Measurements from ENCODE around the gene SNAP23.

Gene SNAP23

DNA sequence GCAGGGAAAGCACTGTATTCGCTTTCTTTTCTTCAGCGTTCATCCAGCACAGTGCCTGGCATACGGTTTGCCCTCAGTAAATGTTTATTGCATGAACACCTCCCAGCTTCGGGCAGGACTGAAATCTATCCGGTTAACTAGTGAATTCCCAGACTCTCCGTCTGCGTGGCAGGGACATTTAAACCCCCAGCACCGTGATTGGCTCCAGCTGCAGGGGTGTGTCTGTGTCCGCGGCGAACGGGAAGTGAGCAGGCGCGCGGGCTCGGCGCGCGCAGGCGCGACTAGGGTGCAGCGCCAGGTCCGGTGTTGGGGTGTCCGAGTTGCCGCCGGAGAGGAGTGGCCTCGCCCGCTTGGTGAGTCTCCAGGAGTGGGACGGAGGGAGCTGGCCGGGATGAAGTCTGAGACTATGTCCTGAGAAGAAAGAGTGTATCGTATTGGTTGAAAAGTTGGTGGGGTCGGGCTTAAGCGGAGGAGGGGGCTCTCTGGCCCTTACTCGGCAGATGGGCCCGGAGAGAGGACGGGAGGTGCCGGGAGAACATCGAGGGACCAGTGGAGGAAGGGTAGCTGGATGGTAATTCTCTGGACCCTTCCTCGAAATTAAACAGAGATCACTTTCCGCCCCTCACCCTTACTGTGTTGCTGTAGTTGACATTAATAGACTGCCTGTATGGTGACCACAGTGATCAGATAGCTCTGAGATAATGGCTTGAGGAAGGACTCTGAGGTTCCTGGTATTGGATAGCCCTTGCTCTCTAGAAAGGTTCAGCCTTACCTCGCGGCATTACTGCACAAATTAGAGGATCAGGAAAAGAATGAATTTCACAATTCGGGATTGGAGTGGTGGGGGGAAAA is at the start of gene SNAP23:
Gene SNAP23 (plus strand): TSS at position 274 of the 852 bp plus-strand sequence. CDS start 16,213 bp downstream, outside the sequence.
- TF ChIP-seq, protein P1, sequence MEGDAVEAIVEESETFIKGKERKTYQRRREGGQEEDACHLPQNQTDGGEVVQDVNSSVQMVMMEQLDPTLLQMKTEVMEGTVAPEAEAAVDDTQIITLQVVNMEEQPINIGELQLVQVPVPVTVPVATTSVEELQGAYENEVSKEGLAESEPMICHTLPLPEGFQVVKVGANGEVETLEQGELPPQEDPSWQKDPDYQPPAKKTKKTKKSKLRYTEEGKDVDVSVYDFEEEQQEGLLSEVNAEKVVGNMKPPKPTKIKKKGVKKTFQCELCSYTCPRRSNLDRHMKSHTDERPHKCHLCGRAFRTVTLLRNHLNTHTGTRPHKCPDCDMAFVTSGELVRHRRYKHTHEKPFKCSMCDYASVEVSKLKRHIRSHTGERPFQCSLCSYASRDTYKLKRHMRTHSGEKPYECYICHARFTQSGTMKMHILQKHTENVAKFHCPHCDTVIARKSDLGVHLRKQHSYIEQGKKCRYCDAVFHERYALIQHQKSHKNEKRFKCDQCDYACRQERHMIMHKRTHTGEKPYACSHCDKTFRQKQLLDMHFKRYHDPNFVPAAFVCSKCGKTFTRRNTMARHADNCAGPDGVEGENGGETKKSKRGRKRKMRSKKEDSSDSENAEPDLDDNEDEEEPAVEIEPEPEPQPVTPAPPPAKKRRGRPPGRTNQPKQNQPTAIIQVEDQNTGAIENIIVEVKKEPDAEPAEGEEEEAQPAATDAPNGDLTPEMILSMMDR (IDR thresholded peaks at IDR 0.05; ENCODE audit: poor library complexity, severe bottlenecking): no peak
- Histone ChIP-seq H3K36me3 (ENCODE audit: low read depth) (peaks cover 12% of the 10 kb centered on the region), H3K27ac (ENCODE audit: poor library complexity, severe bottlenecking) (peak within 1 kb of the TSS; percentile 88), H3K4me3 (ENCODE audit: severe bottlenecking) (peak within 1 kb of the TSS; percentile 46), H3K9me3 (ENCODE audit: severe bottlenecking) (no peaks in the 10 kb centered on the region), H3K4me1 (ENCODE audit: insufficient read depth, poor library complexity, severe bottlenecking) (peaks cover 27% of the 10 kb centered on the region), H3K27me3 (ENCODE audit: insufficient read depth, poor library complexity, severe bottlenecking) (no peaks in the 10 kb centered on the region)
- ATAC-seq (ENCODE audit: low read depth) (peak; percentile 91), DNase-seq (ENCODE audit: low spot score) (peak; percentile 96)

DNA sequence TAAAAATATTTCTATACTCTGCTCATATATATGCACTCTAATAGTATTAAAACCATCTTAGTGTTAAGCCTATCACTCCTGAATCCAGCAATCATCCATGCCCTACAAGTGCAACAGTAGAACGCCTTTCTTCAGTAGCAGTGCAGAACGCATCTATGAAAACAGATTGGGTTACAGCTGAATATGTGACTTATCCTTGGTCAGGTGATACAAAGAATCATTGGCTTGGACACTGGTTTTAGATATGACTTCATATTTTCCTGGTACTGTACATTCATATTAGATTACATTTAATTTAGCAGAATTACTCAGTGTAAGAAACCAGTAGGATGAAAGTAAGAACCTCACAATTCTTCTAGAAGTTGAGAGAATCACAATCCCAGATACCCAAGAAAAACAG is 47.8 kb upstream of the SNAP23 start:
- no peaks in the 10 kb centered on the region for H3K4me1 ChIP-seq (ENCODE audit: insufficient read depth, poor library complexity, severe bottlenecking)
- TF ChIP-seq, protein P1 (IDR thresholded peaks at IDR 0.05; ENCODE audit: poor library complexity, severe bottlenecking): no peak
- no peak overlapping the region for H3K4me3 ChIP-seq (ENCODE audit: severe bottlenecking)
- no peaks in the 10 kb centered on the region for H3K27me3 ChIP-seq (ENCODE audit: insufficient read depth, poor library complexity, severe bottlenecking)
- ATAC-seq (ENCODE audit: low read depth) (no peak), DNase-seq (ENCODE audit: low spot score) (no peak)
- H3K9me3 ChIP-seq (ENCODE audit: severe bottlenecking): no peaks in the 10 kb centered on the region
- no peak overlapping the region for H3K27ac ChIP-seq (ENCODE audit: poor library complexity, severe bottlenecking)
- peaks cover 94% of the 10 kb centered on the region for H3K36me3 ChIP-seq (ENCODE audit: low read depth)

DNA sequence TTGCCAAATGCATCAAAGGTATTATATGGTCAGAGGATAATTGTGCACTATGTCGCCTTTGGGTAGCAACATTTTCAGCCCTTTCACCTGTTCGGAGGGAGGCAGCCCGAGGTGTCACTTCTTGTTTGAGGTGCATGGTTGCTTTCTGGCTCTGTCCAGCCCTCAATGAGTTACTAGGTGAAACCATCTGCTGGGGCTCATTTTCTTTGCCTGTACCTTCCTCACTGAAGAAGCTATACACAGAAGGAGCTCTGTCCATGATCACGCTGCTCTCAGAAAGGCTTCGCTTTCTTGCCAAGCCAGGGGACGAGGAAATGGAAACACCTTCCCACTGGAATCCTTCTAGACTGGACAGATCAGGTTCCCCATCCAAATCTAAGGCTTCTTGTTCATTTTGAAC is 47.2 kb upstream of the SNAP23 start:
- H3K4me1 ChIP-seq (ENCODE audit: insufficient read depth, poor library complexity, severe bottlenecking): no peaks in the 10 kb centered on the region
- no peak overlapping the region for H3K27ac ChIP-seq (ENCODE audit: poor library complexity, severe bottlenecking)
- DNase-seq (ENCODE audit: low spot score) (no peak), ATAC-seq (ENCODE audit: low read depth) (no peak)
- H3K9me3 ChIP-seq (ENCODE audit: severe bottlenecking): no peaks in the 10 kb centered on the region
- peaks cover 93% of the 10 kb centered on the region for H3K36me3 ChIP-seq (ENCODE audit: low read depth)
- TF ChIP-seq, protein P1 (IDR thresholded peaks at IDR 0.05; ENCODE audit: poor library complexity, severe bottlenecking): no peak
- H3K27me3 ChIP-seq (ENCODE audit: insufficient read depth, poor library complexity, severe bottlenecking): no peaks in the 10 kb centered on the region
- no peak overlapping the region for H3K4me3 ChIP-seq (ENCODE audit: severe bottlenecking)

DNA sequence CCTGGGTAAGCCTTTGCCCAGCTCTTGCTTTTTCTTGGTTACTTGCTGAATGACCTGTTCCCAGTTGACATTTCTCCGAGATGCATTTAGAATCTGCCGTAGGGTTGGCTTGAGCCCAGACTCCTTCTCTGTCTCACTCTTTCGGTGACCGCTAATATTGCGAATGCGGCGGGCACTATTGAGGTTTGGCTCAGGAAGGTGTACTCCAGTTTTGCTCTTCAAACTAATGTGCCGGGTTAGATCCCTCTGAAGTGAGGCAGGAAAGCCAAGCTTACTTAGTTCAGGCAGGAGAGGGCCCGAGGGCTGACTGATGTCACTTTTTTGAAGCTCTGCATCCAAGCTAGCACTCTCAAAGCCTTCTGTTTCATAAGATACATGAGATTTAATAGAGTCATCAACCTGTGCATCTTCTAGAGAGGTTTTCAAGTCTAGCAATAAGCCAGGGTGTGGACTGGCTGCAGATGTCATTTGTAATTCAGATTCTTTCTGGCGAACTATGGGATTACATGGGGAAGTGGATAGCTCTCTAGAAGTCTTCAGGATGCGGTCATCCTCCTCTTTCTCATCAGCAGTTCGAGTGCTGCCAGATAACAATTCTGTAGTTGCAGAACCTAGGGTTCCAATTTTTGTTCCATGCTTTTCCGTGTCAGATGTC is 45.5 kb upstream of the SNAP23 start:
- DNase-seq (ENCODE audit: low spot score) (no peak), ATAC-seq (ENCODE audit: low read depth) (no peak)
- Histone ChIP-seq H3K4me3 (ENCODE audit: severe bottlenecking) (no peak overlapping the region), H3K36me3 (ENCODE audit: low read depth) (peaks cover 92% of the 10 kb centered on the region), H3K27ac (ENCODE audit: poor library complexity, severe bottlenecking) (no peak overlapping the region), H3K27me3 (ENCODE audit: insufficient read depth, poor library complexity, severe bottlenecking) (no peaks in the 10 kb centered on the region), H3K4me1 (ENCODE audit: insufficient read depth, poor library complexity, severe bottlenecking) (no peaks in the 10 kb centered on the region), H3K9me3 (ENCODE audit: severe bottlenecking) (no peaks in the 10 kb centered on the region)
- TF ChIP-seq, protein P1 (IDR thresholded peaks at IDR 0.05; ENCODE audit: poor library complexity, severe bottlenecking): no peak

Data from RWPE2 (cell line).